ENCODE measurements around the gene NOL9.

GRCh38 chr1:6472391-6472790 is 81.9 kb downstream of the NOL9 start:
- TF ChIP-seq CTCF (IDR thresholded peaks at IDR 0.05) = peak; percentile 38
- no peak for TF ChIP-seq EZH2 (IDR thresholded peaks at IDR 0.05)
- TF ChIP-seq EZH2phosphoT487 (IDR thresholded peaks at IDR 0.05) = no peak

All from neural progenitor cell (in vitro differentiated cells).